Stimulated activated CD4-positive, alpha-beta T cell treated with anti-CD3 and anti-CD28 coated beads, Interleukin-4, amount 100 ng/mL, for 4 hours (primary cell): Measurements from ENCODE around the gene DRP2.
"Not testable (repeated sequence)": the region's sequence is repeated elsewhere in the genome, so short reads cannot be mapped to it uniquely, and the experiment has no call there.

Source experiments
- DNase-seq, 2 experiments: peaks; one replicate each; pipeline ENCODE4 v3.0.0-alpha.2; 2020

The DRP2 gene, protein sequence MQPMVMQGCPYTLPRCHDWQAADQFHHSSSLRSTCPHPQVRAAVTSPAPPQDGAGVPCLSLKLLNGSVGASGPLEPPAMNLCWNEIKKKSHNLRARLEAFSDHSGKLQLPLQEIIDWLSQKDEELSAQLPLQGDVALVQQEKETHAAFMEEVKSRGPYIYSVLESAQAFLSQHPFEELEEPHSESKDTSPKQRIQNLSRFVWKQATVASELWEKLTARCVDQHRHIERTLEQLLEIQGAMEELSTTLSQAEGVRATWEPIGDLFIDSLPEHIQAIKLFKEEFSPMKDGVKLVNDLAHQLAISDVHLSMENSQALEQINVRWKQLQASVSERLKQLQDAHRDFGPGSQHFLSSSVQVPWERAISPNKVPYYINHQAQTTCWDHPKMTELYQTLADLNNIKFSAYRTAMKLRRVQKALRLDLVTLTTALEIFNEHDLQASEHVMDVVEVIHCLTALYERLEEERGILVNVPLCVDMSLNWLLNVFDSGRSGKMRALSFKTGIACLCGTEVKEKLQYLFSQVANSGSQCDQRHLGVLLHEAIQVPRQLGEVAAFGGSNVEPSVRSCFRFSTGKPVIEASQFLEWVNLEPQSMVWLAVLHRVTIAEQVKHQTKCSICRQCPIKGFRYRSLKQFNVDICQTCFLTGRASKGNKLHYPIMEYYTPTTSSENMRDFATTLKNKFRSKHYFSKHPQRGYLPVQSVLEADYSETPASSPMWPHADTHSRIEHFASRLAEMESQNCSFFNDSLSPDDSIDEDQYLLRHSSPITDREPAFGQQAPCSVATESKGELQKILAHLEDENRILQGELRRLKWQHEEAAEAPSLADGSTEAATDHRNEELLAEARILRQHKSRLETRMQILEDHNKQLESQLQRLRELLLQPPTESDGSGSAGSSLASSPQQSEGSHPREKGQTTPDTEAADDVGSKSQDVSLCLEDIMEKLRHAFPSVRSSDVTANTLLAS

DNA sequence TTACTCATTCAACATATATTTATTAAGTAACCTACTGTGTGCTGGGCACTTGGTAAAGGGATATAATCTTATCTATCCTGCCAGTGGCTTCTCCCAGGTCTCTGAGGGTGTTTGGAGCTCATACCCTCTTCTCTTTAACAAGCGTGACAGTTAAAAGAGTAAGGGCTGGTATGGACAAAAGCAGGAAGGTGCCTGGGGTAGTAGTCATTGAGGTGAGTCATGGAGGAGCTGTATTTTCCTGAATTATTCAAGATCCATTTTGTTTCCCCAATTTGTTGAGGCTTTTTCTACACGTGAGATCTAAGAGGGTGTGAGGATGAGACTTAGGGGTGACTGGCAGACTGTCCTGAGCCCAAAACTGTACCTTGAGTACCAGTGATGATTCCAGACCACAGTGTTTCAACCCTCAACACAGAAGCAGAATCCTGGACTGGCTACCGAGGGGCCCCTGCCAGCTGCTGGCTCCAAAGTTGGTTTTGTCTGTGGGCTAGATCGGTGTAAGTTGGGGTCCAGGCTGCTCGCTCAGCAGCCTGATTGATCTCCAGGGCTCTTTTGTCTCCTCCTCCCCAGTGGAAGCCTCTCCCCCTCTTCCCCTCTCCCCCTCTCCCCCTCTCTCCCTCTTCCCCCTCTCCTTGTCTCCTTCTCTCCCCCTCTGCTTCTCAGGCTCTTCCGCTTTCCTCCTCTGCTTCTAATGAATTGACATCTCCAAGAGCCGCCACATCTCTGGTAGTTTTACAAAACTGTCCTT, at the start of gene DRP2:
Gene DRP2 (plus strand): TSS at position 671 of the 748 bp plus-strand sequence. CDS start 11,862 bp downstream, outside the sequence.
- DNase-seq: no peak

DNA sequence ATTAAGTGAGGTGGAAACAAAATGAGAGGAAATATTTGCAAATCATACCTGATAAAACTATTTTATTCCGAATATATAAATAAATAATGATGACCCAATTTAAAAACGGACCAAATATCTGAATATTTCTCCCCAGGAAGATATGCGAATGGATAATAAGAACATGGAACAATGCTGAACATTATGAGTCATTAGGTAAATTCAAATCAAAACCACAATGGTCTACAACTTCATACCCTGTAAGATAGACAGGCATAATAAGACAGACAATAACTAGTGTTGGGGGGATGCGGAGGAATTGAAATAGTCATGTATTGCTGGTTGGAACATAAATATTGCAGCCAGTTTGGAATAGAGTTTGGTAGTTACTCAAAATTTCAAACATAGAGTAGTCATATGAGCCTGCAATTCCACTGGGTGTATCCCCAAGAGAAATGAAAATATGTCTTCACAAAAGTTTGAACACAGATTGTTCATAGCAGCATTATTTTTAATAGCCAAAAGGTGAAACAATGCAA, 47.6 kb upstream of the DRP2 start:
- no peak for DNase-seq

DNA sequence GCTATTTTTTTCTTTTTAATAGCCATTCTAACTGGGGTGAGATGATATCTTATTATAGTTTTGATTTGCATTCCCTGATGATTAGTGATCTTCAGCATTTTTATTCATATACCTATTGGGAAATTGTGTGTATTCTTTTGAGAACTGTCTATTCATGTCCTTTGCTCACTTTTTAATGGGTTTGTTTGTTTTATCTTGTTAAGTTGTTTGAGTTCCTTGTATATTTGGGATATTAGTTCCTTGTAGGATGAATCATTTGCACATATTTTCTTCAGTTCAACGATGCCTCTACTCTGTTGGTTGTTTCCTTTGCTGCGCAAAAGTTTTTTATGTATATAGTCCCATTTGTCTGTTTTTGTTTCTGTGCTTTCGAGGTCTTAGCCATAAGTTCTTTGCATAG, 43.1 kb upstream of the DRP2 start:
- DNase-seq: no peak

DNA sequence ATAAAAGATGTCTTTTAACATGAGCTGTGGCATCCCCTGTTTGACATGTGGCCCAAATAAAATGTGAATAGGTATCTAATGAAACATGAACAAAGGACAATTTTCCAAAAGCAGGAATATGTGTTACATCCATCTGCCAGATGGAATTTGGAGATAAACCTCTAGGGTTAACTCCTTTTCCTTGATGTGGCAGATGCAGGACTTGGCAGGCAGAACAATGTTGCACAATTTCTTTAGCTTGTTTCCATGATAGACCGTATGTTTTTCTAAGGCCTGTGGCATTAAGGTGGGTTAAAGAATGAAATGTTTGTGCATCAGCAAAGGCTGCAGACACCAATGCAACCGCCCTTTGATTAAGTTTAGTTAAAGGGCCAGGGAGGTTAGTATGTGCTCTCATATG, 34.7 kb upstream of the DRP2 start:
- DNase-seq: not testable (repeated sequence)

DNA sequence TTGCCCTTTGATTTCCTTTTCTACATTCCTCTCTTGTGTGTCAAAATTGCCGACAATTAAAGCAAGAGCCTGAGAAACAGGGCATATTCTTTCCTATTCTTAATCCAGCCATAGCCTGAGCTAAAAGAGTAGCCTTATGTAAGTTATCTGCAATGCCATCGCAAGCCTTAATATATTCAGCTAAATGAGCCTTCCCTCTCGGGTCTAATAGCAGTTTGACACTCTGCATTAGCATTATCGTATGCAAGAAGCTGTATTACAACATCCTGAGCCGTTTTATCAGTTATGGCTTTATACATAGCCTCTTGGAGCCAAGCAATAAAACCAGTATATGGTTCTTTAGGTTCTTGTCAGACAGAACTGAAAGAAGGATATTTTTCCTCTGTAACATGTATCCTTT, 31.6 kb upstream of the DRP2 start:
- not testable (repeated sequence) for DNase-seq

DNA sequence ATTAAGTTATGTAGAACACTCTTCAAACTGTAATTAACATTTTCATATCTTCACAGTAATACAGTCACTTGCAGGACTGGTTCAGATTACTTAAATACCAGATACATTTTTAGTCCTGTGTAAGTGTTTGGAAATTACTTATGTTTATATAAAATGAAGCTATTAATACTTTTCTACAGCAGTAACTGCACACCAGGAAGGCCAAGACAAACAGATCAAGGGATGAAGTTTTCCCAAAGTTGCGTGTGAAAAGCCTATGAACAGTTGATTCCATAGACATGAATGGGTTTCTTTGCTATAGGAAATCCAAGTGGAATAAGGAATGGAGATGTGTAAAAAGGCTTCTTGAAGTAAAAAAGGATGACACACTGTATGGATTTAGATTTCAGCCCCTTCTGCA, 28.9 kb upstream of the DRP2 start:
- DNase-seq: no peak

DNA sequence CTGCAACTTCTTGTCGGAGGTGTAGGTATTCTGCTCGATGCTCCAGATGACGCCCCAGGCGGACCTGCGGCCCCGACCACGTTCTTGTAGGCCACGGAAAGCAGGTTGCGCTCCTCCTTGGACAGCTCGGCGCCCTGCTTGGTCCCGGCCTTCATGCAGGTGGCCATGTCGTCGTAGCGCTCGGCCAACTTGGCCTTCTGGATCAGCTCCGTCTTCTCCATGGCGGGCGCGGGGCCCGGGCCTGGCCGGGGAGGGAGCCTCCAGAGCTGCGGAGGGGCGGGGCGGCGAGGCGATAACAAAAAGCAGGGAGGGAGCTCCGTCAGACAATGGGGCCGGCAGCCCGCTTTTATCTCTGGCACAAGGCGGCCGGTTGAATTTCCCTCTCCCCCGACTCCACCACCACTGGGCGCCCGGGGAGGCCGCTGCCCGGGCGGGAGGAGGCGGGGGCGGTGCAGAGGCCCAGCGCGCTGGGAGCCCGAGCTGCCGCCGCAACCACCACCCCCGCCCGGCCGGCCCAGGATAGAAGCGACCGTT, 28.3 kb upstream of the DRP2 start:
- no peak for DNase-seq

DNA sequence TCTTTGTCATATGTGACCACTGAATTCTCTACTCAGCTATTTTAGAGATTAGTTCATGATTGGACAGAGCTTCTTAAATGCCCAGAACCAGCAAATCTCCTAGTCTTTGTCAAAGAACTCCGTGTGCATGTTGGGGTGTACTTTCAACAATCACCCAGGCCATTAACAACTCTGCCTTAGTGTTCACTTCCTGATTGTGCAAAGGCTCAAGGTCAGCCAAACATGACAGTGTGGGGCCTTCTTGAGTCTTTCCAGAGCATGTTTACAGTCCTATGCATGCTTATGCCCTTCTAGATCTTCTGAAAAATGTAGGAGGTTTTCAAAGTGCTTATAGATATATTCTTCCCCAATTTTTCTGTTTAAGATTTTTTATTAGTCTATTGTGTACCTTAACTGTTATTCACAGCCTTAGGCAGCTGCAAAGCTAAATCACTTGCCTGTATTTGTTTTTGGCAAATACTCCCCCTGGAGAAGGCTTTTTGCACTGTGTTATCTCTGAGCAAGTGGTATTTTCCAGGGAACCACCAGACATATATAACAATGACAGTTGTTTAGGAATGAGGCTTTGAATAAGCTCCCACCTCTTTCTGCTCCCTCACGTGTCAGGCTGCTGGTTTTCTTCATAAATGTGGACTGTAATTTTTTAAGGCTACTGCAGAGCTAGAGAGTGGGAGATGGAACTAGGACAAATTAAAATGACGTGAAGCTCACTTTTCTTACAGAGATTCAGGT, 24.0 kb upstream of the DRP2 start:
- no peak for DNase-seq

DNA sequence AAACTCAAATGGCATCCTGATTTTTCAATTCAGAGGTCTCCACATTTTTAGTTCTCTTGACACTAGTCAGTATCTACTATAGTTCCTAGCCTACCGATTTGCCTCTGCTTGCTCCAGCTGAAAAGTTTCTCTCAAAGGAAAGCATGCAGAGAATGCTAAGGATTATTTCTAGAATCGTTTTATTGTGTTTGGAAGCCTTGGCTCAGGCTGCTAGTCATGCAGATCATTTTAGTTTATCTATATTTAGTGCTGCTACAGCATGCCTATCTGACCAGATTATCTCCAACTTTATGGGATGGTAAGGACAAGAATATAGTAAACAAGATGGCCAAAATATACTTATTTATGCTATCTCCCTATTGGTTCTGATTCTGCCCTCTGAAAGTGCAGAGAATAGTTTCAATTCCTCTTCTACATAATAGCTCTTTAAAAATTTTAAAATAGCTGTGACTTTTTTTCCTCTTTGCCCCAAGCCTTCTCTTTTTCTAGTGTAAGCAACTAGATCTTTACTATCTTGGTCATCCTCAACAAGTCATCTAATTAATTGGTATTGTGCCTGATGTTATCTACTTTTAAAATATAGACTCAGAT, 15.7 kb upstream of the DRP2 start:
- DNase-seq: no peak

DNA sequence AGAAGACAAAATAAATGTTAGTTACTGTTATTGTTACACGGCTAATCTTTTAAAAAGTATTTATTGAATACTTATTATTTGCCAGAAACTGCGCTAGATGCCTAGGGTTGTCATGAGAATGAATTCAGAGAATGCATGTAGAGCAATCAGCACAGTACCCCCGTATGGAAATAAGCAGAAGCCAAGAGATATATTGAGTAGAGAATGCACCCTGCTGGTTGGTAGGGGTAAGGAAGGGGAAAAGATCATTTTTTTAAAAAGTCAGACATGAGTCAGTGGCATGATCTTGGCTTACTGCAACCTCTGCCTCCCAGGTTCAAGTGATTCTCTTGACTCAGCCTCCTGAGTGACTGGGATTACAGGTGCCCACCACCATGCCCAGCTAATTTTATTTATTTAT, 13.1 kb upstream of the DRP2 start:
- DNase-seq: no peak

DNA sequence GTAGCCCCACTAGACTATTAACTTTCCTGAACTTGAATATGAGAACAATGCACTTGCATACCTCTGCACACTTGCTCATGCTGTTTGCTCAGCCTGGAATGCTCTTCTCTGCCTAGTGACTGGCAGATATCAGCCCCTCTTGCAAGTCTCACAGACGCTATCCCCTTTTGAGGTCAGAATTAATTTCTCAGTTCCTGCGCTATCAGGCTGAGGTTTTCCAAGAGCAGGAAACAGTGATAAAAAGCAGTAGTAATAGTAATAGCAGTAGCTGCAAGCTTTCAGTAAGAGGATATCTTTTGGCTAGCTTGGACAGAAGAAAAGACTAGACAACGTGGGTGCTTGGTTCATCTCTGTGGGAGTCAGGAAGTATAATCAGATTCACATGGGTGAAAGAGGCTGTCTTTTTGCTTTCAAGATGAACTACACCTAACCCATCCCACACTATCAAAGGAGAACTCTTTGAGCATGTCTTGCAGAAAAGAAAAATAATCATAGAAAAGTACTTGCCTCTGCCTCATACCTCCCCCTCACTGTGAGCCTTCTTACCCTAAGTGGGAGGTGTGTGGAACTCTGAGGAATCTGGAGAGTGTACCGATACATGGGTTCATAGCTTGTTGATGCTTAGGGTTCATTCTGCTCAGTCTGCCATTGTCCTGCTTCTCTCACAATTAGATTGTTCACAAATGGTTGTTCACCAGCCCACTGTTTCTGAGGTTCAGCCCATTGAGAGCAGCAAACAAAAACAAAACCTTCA, 11.3 kb upstream of the DRP2 start:
- DNase-seq: no peak

DNA sequence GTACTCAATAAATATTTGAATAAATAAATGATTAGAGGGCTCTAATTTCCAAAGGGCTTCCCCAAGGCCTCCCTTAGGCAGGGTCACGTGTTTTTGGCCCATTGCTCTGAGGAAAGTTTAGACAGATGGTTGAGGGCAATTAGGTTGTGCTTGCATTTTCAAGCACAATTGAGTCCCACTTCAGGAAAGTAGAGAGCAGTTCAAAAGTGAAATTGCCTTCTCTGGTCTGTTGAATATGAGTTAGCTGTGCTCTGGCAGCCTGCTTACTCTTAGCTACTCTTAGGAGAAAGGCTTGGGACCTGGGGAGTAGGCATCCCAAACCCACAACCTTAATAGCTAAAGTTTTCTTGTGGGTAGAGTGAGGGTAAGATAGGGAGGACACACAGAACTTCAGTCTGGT, 9.0 kb upstream of the DRP2 start:
- DNase-seq: no peak

DNA sequence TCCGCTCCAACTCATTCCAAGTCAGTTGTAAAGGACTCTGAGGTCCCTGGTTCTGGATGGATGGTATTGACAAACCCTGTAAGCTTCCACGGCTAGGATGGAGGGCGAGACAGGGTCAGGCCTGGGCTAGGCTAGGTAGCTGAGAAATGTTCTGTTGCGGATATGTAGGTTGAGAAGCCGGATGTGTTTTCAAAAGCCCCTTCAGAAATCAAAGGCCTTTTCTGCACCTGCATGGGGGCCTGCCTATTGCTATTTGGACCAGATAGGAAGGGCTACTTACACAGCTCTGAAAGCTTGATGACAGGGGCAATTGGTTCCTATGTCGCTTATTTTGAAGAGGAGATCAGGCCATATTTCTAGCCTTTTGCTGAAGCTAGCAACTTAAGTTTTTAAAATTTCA, 1.9 kb upstream of the DRP2 start:
- no peak for DNase-seq

DNA sequence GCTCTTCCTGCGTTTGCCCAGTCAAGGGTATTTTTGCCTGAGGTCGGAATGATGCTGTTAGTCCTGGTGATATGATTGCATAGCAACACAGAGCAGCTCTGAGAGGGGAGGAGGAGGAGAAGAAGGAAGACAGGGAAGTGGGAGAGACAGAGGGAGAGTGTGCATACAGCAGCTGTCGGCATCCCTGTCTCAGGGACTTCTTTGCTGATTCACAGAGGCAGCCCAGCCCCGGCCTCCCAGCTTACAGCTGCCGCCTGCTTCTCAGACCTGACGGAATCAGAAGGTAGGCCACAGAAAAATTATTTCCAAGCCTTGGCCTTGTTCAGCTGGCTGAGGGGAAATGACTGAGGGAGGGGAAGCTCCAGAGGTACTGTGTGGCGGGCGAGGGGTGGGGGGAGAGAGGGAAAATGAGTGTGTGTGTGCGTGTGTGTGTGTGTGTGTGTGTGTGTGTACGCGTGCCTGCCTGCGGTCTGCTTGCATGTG, 319 bp downstream of the DRP2 start:
- peak; percentile 5 to 26 for DNase-seq

DNA sequence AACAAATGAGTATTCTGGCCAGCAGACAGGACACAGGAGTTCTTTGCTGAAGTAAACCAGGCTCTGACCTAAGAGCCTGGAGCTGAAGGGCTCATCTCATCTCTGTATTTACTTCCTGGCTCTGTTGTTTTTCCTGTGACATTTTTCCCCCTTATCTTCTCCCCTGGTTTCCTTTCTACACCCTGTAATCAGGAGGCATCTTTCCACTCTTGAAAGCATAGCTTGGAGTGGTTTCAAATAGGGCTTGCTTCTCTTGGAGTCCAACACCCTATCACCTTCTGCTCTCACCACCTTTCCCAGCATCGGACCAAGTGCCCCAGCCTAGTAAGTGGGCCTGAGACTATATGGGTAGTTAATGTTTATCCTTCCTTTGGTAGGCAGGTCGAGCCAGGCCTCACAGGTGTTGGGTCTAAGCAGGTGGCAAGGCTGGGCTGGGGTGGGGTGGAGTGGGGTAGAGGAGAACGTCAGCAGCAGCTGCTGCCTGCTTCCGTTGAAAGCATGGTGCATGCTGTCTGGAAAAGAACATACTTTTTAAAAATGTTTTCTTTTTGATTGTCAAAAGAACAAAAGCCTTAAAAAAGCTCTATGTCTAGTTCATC, 1.2 kb downstream of the DRP2 start:
- DNase-seq: no peak

DNA sequence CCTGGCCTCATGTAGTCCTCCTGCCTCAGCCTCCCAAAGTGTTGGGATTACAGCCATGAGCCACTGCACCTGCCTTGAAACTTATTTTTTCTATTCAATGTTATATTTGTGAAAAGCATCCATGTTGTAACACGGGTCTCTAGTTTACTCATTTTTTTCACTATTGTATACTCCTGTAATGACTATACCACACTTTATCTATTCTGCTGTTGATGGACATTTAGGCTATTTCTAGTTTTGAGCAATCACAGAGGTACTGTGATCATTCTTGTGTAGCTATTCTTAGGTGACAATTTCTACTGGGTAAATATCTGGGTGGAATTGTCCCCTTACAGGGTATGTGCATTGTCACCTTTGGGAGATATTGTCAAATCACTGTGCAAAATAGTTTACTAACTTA, 3.6 kb downstream of the DRP2 start:
- DNase-seq: no peak

DNA sequence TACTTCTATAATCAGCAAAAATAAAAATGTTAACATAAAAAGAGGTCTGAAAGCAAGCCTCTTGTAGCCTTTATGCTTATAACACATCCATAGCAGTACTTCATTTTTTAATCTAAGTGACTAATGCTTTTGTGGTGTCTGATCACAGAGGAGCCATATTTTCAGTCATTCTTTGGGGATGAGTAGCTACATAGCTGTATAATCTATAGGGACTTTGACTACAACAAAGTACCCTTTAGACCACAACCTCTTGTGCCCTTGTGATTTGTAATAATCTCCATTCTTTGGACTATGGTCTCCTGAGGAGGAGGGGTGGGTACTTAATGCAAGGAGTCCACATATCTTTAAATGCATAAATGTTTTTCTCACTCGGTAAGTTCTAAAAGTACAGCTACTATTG, 9.6 kb downstream of the DRP2 start:
- DNase-seq: no peak

DNA sequence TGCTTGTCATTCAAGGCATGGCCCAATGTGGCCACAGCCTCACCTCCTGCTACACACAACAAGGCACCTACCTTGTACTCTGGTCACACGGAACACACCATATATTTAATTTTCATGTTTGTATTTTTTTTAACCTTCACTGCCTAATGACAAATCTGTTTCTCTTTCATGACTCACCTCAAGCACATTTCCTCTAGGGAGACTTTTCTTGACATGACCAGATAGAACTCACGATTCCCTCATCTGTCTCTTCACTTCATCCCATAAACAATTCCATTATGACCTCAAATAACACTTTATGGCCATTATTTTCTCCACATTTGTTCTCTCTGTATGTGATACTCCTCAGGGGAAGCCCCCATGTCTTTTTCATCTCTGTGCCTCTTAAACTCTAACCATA, 11.1 kb downstream of the DRP2 start:
- DNase-seq: no peak

DNA sequence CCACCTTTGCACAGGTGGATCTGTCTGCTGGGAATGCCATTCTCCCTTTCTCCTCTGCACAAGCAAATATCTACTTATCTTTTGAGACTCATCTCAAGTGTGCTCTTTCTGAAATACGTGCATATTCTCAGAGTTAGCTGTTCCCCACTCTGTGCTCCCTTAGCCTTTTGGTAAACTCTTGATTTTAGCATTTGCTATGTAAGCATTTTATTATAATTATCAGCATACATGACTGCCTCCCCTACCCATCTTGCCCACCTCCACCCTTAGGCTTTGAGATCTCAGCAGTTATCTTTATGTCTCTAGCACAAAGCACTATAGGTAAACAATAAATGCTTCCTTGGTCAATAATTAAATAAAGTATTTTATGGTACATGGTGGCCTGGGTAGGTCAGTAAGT, 11.5 kb downstream of the DRP2 start:
- no peak for DNase-seq

DNA sequence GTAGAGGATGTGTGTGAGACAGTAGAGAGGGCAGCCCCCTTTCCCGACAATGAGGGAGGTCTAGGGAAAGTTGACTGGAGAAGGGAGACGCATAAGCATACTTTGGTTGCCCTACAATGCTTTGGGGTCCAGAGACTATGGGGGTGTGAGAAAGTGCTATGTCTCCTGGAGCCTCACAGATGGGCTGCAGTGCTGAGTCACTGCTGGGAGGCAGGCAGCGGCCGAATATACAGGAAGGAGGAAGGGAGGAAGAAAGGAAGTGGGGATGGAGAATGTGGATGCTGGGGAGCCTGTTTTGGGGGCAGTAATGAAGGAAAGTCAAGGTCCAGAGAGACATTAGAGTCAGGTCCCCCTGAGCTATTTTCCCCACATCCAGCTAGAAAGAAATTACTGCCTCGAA, 12.7 kb downstream of the DRP2 start:
- no peak for DNase-seq
